DND-41 (cell line): ENCODE measurements around the gene LPCAT2.
"Not testable (repeated sequence)": the region's sequence is repeated elsewhere in the genome, so short reads cannot be mapped to it uniquely, and the experiment has no call there.

Source experiments
- ATAC-seq: fragments of 200-7000 bp; cut with Tn5 transposase; 3 replicates; pipeline ENCODE4 v1.9.1; 2021; ENCODE audit warnings: low read depth; ENCODE audit not compliant: insufficient read depth
- DNase-seq: peaks from one replicate; pipeline ENCODE4 v3.0.0-alpha.2; 2020
- H2AFZ ChIP-seq: 2 replicates; pipeline ENCODE4 v1.6.0; 2012; ENCODE audit warnings: low read depth, low read length
- H3K27ac ChIP-seq: 2 replicates; pipeline ENCODE4 v1.5.1; 2012; ENCODE audit warnings: low read length, inconsistent platforms
- H3K27me3 ChIP-seq: fragments of 200-600 bp; sonication (generic); 2 replicates; pipeline ENCODE4 v1.6.0; 2012; ENCODE audit warnings: low read length, mild to moderate bottlenecking, inconsistent platforms; ENCODE audit not compliant: insufficient read depth, poor library complexity
- H3K36me3 ChIP-seq: 2 replicates; pipeline ENCODE4 v1.5.1; 2012; ENCODE audit warnings: low read length, inconsistent platforms; ENCODE audit not compliant: insufficient read depth
- H3K4me1 ChIP-seq: 2 replicates; pipeline ENCODE4 v1.5.1; 2012; ENCODE audit warnings: mild to moderate bottlenecking, low read length; ENCODE audit not compliant: insufficient read depth
- H3K4me2 ChIP-seq: 2 replicates; pipeline ENCODE4 v1.6.0; 2012; ENCODE audit warnings: mild to moderate bottlenecking, moderate library complexity, low read length, inconsistent platforms; ENCODE audit not compliant: insufficient read depth
- H3K4me3 ChIP-seq, 2 experiments: fragments of 200-600 bp in 1 of 2; shearing (Covaris generic) in 1 of 2; 2 replicates each; pipeline ENCODE4 v1.5.1; 2012 to 2016; ENCODE audit warnings: inconsistent platforms in 2 of 2, low read length in 2 of 2, mild to moderate bottlenecking in 2 of 2, low read depth in 1 of 2, moderate library complexity in 1 of 2
- H3K79me2 ChIP-seq: 2 replicates; pipeline ENCODE4 v1.6.0; 2012; ENCODE audit warnings: low read length, inconsistent platforms; ENCODE audit not compliant: insufficient read depth
- H3K9ac ChIP-seq: 2 replicates; pipeline ENCODE4 v1.6.0; 2012; ENCODE audit warnings: low read depth, mild to moderate bottlenecking, inconsistent platforms, low read length, moderate library complexity
- H3K9me3 ChIP-seq: 2 replicates; pipeline ENCODE4 v1.5.1; 2012; ENCODE audit warnings: low read length, moderate library complexity, mild to moderate bottlenecking, inconsistent platforms; ENCODE audit not compliant: insufficient read depth, severe bottlenecking
- H4K20me1 ChIP-seq: 2 replicates; pipeline ENCODE4 v1.6.0; 2012; ENCODE audit warnings: low read length; ENCODE audit not compliant: insufficient read depth
- EZH2 ChIP-seq: IDR thresholded peaks from 3 replicates; pipeline ENCODE4 v1.6.1; 2012; ENCODE audit warnings: borderline replicate concordance, low read depth, mild to moderate bottlenecking, moderate library complexity, low read length, inconsistent platforms; ENCODE audit not compliant: severe bottlenecking
- TF ChIP-seq, protein P1 (sequence below): IDR thresholded peaks from 2 replicates; pipeline ENCODE4 v1.5.1; 2012; ENCODE audit warnings: borderline replicate concordance, low read length, moderate library complexity, mild to moderate bottlenecking; ENCODE audit not compliant: poor library complexity, severe bottlenecking; ENCODE audit errors: extremely low read depth

LPCAT2 gene

DNA sequence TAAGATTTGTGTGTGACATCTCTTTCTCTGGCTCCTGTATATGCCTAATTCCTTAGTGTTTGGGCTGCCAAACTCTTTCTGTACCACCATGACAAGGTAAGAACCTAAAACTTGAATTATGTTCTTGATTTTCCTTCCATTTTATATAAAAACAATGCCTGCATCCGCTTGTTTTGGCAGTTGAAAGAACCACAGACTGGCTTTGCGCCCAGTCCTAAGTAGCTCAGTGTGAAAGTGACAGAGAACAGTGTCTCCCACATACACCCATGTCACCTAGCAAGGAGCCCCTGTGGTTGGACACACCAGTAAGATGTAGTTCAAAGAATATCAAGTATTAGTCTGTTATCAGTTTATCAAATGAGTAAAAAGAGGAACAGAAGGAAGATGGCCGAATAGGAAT lies 106.2 kb downstream of the LPCAT2 start:
- no peaks in the 10 kb centered on the region for H3K79me2 ChIP-seq
- no peak overlapping the region for H3K9ac ChIP-seq
- no peaks in the 10 kb centered on the region for H3K27me3 ChIP-seq
- no peaks in the 10 kb centered on the region for H3K4me1 ChIP-seq
- H3K4me2 ChIP-seq = no peak overlapping the region
- H3K27ac ChIP-seq = no peak overlapping the region
- no peak for DNase-seq
- H4K20me1 ChIP-seq = no peaks in the 10 kb centered on the region
- no peak for TF ChIP-seq EZH2
- TF ChIP-seq, protein P1, sequence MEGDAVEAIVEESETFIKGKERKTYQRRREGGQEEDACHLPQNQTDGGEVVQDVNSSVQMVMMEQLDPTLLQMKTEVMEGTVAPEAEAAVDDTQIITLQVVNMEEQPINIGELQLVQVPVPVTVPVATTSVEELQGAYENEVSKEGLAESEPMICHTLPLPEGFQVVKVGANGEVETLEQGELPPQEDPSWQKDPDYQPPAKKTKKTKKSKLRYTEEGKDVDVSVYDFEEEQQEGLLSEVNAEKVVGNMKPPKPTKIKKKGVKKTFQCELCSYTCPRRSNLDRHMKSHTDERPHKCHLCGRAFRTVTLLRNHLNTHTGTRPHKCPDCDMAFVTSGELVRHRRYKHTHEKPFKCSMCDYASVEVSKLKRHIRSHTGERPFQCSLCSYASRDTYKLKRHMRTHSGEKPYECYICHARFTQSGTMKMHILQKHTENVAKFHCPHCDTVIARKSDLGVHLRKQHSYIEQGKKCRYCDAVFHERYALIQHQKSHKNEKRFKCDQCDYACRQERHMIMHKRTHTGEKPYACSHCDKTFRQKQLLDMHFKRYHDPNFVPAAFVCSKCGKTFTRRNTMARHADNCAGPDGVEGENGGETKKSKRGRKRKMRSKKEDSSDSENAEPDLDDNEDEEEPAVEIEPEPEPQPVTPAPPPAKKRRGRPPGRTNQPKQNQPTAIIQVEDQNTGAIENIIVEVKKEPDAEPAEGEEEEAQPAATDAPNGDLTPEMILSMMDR = no peak
- peaks cover 4% of the 10 kb centered on the region for H3K9me3 ChIP-seq
- H3K36me3 ChIP-seq = no peaks in the 10 kb centered on the region
- ATAC-seq = no peak
- H3K4me3 ChIP-seq = no peak overlapping the region
- no peak overlapping the region for H2AFZ ChIP-seq

DNA sequence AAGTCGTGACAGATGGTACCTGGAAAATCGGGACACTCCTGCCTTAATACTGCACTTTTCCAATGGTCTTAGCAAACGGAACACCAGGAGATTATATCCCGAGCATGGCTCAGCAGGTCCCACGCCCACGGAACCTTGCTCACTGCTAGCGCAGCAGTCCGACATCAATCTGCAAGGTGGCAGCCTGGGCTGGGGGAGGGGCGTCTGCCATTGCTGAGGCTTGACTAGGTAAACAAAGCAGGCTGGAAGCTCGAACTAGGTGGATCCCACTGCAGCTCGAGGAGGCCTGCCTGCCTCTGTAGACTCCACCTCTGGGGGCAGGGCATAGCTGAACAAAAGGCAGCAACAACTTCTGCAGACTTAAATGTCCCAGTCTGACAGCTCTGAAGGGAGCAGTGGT lies 106.8 kb downstream of the LPCAT2 start:
- H3K4me3 ChIP-seq, H3K36me3 ChIP-seq, ATAC-seq, H3K9me3 ChIP-seq, H2AFZ ChIP-seq, H3K27me3 ChIP-seq, H3K4me2 ChIP-seq, H4K20me1 ChIP-seq, H3K79me2 ChIP-seq, DNase-seq, H3K27ac ChIP-seq, H3K9ac ChIP-seq, H3K4me1 ChIP-seq: not testable (repeated sequence)

DNA sequence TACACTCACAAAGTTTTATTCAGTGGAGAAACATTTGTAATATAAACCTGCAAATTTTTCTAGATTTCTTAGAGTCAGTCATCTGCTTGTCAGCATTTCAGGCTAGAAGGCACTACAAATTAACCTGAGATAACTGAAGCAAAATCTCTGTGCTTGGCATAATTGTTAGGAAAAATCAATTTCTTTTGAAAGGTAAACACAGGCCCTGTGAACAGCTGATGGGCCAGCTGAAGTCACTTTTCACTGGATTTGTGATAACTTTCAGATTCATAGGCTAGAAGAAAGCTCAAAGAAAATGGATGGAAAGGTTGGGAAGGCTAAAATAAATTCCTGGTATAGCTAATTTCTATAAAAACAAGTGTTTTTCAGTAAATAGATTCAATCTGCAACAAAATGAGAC lies 112.9 kb downstream of the LPCAT2 start:
- no peaks in the 10 kb centered on the region for H3K27me3 ChIP-seq
- H3K4me3 ChIP-seq = no peak overlapping the region
- DNase-seq (no peak), ATAC-seq (no peak)
- H3K9ac ChIP-seq = no peak overlapping the region
- H3K27ac ChIP-seq = no peak overlapping the region
- TF ChIP-seq, protein P1 = no peak
- TF ChIP-seq EZH2 = no peak
- H3K4me1 ChIP-seq = no peaks in the 10 kb centered on the region
- H3K9me3 ChIP-seq = no peaks in the 10 kb centered on the region
- no peaks in the 10 kb centered on the region for H3K36me3 ChIP-seq
- H2AFZ ChIP-seq = no peak overlapping the region
- no peaks in the 10 kb centered on the region for H3K79me2 ChIP-seq
- H4K20me1 ChIP-seq = no peaks in the 10 kb centered on the region
- no peak overlapping the region for H3K4me2 ChIP-seq

DNA sequence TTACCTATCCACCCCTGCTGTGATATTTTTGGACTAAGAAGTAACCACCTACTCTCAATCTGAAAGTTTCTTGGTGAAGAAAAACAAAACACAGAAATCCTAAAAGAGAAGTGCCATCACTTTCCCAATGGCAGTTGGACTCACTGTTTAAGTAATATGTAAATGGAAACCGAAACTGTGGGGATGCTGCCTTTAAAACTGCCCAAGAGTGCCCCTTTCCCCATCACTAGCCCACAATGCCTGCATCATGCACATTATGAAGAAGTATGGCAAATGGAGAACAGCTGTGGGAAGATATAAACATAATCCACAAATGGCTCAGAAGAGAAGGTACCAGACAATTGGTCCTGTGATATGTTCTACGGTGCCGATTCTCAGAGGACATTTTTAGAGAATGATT lies 113.4 kb downstream of the LPCAT2 start:
- H3K27ac ChIP-seq = no peak overlapping the region
- H3K36me3 ChIP-seq = no peaks in the 10 kb centered on the region
- H3K4me2 ChIP-seq = no peak overlapping the region
- H2AFZ ChIP-seq = no peak overlapping the region
- H4K20me1 ChIP-seq = no peaks in the 10 kb centered on the region
- ATAC-seq = no peak
- no peaks in the 10 kb centered on the region for H3K9me3 ChIP-seq
- H3K4me3 ChIP-seq = no peak overlapping the region
- no peaks in the 10 kb centered on the region for H3K27me3 ChIP-seq
- DNase-seq = no peak
- no peak for TF ChIP-seq EZH2
- TF ChIP-seq, protein P1 = no peak
- no peak overlapping the region for H3K9ac ChIP-seq
- H3K79me2 ChIP-seq = no peaks in the 10 kb centered on the region
- H3K4me1 ChIP-seq = no peaks in the 10 kb centered on the region
